Body of pancreas (tissue), 4 donors: ENCODE data around the gene GFY. TPM values are rescaled to one million over a fixed set of nuclear protein-coding genes. Genes with fewer than 3 reads are reported as not detected.

ENCODE experiments used
- ATAC-seq: fragments of 150-250 bp; one replicate; pipeline ENCODE4 v1.9.1; 2016
- DNase-seq, 4 donors: peaks; one replicate each; pipeline ENCODE4 v3.0.0-alpha.2; 2019
- H3K27ac ChIP-seq, 4 donors: fragments of 200-600 bp; sonication (generic); 1 replicate in 3 of 4; 2 replicates in 1 of 4; pipeline versions ENCODE4 v1.5.1 to v1.6.1; 2016 to 2019; ENCODE audit warnings: mild to moderate bottlenecking in 1 of 4, mixed read lengths in 1 of 4, moderate library complexity in 1 of 4
- H3K27me3 ChIP-seq, 2 donors: fragments of 200-600 bp; sonication (generic); one replicate each; pipeline ENCODE4 v1.6.0; 2016; ENCODE audit warnings: mild to moderate bottlenecking in 1 of 2
- H3K36me3 ChIP-seq, 2 donors: fragments of 200-600 bp; sonication (generic); replicated peaks in 1 of 2; 2 replicates each; pipeline ENCODE4 v1.5.1; 2016; ENCODE audit warnings: low read depth in 2 of 2; ENCODE audit not compliant: insufficient read depth in 1 of 2
- H3K4me1 ChIP-seq: fragments of 200-600 bp; sonication (generic); one replicate; pipeline ENCODE4 v1.6.0; 2016
- H3K4me3 ChIP-seq, 2 donors: fragments of 200-600 bp; sonication (generic); 1 replicate in 1 of 2; 2 replicates in 1 of 2; pipeline ENCODE4 v1.5.1; 2016 to 2019
- H3K9me3 ChIP-seq, 3 donors: fragments of 200-600 bp; sonication (generic); 1 replicate in 2 of 3; 2 replicates in 1 of 3; pipeline ENCODE4 v1.5.1; 2016
- CTCF ChIP-seq, 7 experiments: fragments of 450-650 bp in 4 of 7; fragments of 200-600 bp in 3 of 7; sonication (generic) in 3 of 7; IDR thresholded peaks; one replicate each; pipeline ENCODE4 v1.5.1; 2016 to 2019; ENCODE audit warnings: antibody characterized with exemption in 7 of 7
- POLR2A ChIP-seq, 3 donors: fragments of 450-650 bp; IDR thresholded peaks; one replicate each; pipeline ENCODE4 v1.6.1; 2016; ENCODE audit warnings: antibody characterized with exemption in 3 of 3, mild to moderate bottlenecking in 2 of 3
- WGBS, 2 donors: methylation state at CpG; one replicate each; pipeline ENCODE4 v1.1.5; 2017; 5-methylcytosine and 5-hydroxymethylcytosine counted together
- intact Hi-C: fragments of 100-400 bp; cut with DNase I; formaldehyde crosslinking; loops from one replicate; pipeline ENCODE4 v1.15.1; 2023
- total RNA-seq, 2 donors: library from RNA; depleted of rRNA; stranded (reverse); fragments of >200 nt; gene quantifications; one replicate each; pipeline ENCODE4 v1.1.0, GENCODE V29; 2016

Gene GFY
- total RNA-seq, 2 donors from 2014 or later: not detected

GRCh38 chr19:49441210-49441959, 16.2 kb downstream of the GFY start, which contains the start of gene SLC17A7:
Gene SLC17A7, minus strand, starts transcription at chr19:49441527. Its CDS starts 148 bp downstream, at chr19:49441379.
- Histone ChIP-seq H3K27me3 (peaks cover 0 to 37% of the 10 kb centered on the region in 2 donors), H3K4me1 (peaks cover 15% of the 10 kb centered on the region), H3K27ac (no peak within 1 kb of the TSS), H3K4me3 (no peak within 1 kb of the TSS), H3K36me3 (no peaks in the 10 kb centered on the region), H3K9me3 (no peaks in the 10 kb centered on the region)
- TF ChIP-seq POLR2A (IDR thresholded peaks at IDR 0.05): no peak
- no peak for TF ChIP-seq CTCF (IDR thresholded peaks at IDR 0.05)
- WGBS, 2 donors: 6 to 9% methylated on average over 17 to 33 of the region's 56 CpGs
- DNase-seq: peak in 2 of 4 donors; percentile 32 to 50
- no peak for ATAC-seq
- intact Hi-C loops: loop anchor here (5.0 kb wide), 1 partner anchor 49 kb away; no protein-coding TSS in a partner anchor

- H3K9me3 ChIP-seq: no peaks in the 10 kb centered on the region
- peaks cover 0 to 32% of the 10 kb centered on the region in 2 donors for H3K27me3 ChIP-seq
- 15 to 23% methylated on average over 14 of the region's 14 CpGs for WGBS, 2 donors
- no peak for DNase-seq
- no peak for TF ChIP-seq CTCF (IDR thresholded peaks at IDR 0.05)
- no peak for TF ChIP-seq POLR2A (IDR thresholded peaks at IDR 0.05)
- no peaks in the 10 kb centered on the region for H3K36me3 ChIP-seq
- H3K4me3 ChIP-seq: no peak overlapping the region
- ATAC-seq: no peak
- intact Hi-C loops: loop anchor here (5.0 kb wide), 1 partner anchor 50 kb away; no protein-coding TSS in a partner anchor
- peaks cover 15% of the 10 kb centered on the region for H3K4me1 ChIP-seq
- H3K27ac ChIP-seq: no peak overlapping the region
Measured at GRCh38 chr19:49441960-49442350, 16.8 kb downstream of the GFY start.

GRCh38 chr19:49442354-49442753, 17.2 kb downstream of the GFY start:
- 1 to 5% methylated on average over 11 of the region's 11 CpGs for WGBS, 2 donors
- H3K4me1 ChIP-seq: peaks cover 15% of the 10 kb centered on the region
- no peak overlapping the region for H3K4me3 ChIP-seq
- H3K27me3 ChIP-seq: peaks cover 0 to 30% of the 10 kb centered on the region in 2 donors
- H3K27ac ChIP-seq: no peak overlapping the region
- H3K9me3 ChIP-seq: no peaks in the 10 kb centered on the region
- ATAC-seq (no peak), DNase-seq (peak in 2 of 4 donors; percentile 29 to 34)
- H3K36me3 ChIP-seq: no peaks in the 10 kb centered on the region
- intact Hi-C loops: loop anchor here (5.0 kb wide), 1 partner anchor 50 kb away; no protein-coding TSS in a partner anchor
- TF ChIP-seq POLR2A (IDR thresholded peaks at IDR 0.05) (no peak), CTCF (IDR thresholded peaks at IDR 0.05) (no peak)

- Histone ChIP-seq H3K27me3 (peaks cover 0 to 30% of the 10 kb centered on the region in 2 donors), H3K36me3 (no peaks in the 10 kb centered on the region), H3K27ac (peak overlapping the region in 3 of 4 donors; percentile 28 to 73 (median 59)), H3K4me1 (peaks cover 15% of the 10 kb centered on the region), H3K4me3 (peak overlapping the region; percentile 20 to 25), H3K9me3 (no peaks in the 10 kb centered on the region)
- peak; percentile 90 to 95 (median 93) for DNase-seq
- ATAC-seq: peak; percentile 66
- 1 to 3% methylated on average over 29 to 43 of the region's 43 CpGs for WGBS, 2 donors
- TF ChIP-seq CTCF (IDR thresholded peaks at IDR 0.05): no peak
- no peak for TF ChIP-seq POLR2A (IDR thresholded peaks at IDR 0.05)
- intact Hi-C loops: loop anchor here (5.0 kb wide), 1 partner anchor 51 kb away; no protein-coding TSS in a partner anchor
Measured at GRCh38 chr19:49442771-49443365, 17.7 kb downstream of the GFY start.
